Mesenteric fat pad (tissue), 1 donor: ENCODE measurements around the gene HNRNPUL2. TPM values are rescaled to one million over a fixed set of nuclear protein-coding genes. Genes with fewer than 3 reads are reported as not detected.
"Not testable (repeated sequence)": the region's sequence is repeated elsewhere in the genome, so short reads cannot be mapped to it uniquely, and the experiment has no call there.

ENCODE experiments used
- DNase-seq: peaks from one replicate; pipeline ENCODE4 v3.0.0-alpha.2; 2020; ENCODE audit warnings: low spot score
- total RNA-seq: library from RNA; stranded (reverse); fragmentation: NEBNext Ultra II Directional; extraction: Animal tissue kit (Norgen Biotek cat#: 25700); gene quantifications from one replicate; pipeline ENCODE4 v1.2.1, GENCODE V29; 2021
- donor health status: DM: yes; HTN: yes; CAD: no.

HNRNPUL2 gene
- total RNA-seq, 1 donor from 2014 or later, result 37.7 TPM

- peak; percentile 99 for DNase-seq
These were observed 21.1 kb downstream of the HNRNPUL2 start for GRCh38 chr11:62705880-62706849.

- DNase-seq, result no peak
These were observed 21.8 kb downstream of the HNRNPUL2 start for GRCh38 chr11:62705413-62705812.

GRCh38 chr11:62703921-62704320 lies 23.3 kb downstream of the HNRNPUL2 start:
- DNase-seq, result not testable (repeated sequence)

GRCh38 chr11:62702246-62702645 lies 25.0 kb downstream of the HNRNPUL2 start:
- no peak for DNase-seq

- DNase-seq, result no peak
These were observed 32.6 kb downstream of the HNRNPUL2 start for GRCh38 chr11:62694455-62695167.

- DNase-seq, result not testable (repeated sequence)
These were observed 33.6 kb downstream of the HNRNPUL2 start for GRCh38 chr11:62693624-62694023.

GRCh38 chr11:62689421-62690183 lies 37.7 kb downstream of the HNRNPUL2 start, which contains the start of gene LRRN4CL:
Gene LRRN4CL (minus strand): TSS chr11:62689530. CDS start chr11:62688508, 1,022 bp downstream.
- no peak for DNase-seq

- DNase-seq, result no peak
These were observed 38.8 kb downstream of the HNRNPUL2 start for GRCh38 chr11:62688491-62688890.

GRCh38 chr11:62687508-62688396 lies 39.5 kb downstream of the HNRNPUL2 start:
- no peak for DNase-seq

GRCh38 chr11:62682518-62682917 lies 44.7 kb downstream of the HNRNPUL2 start:
- no peak for DNase-seq

GRCh38 chr11:62680825-62681240 lies 46.4 kb downstream of the HNRNPUL2 start:
- no peak for DNase-seq

GRCh38 chr11:62678770-62679696 lies 48.2 kb downstream of the HNRNPUL2 start, which contains the start of gene UBXN1:
Gene UBXN1 (minus strand): TSS chr11:62679073. CDS start chr11:62678923, 150 bp downstream.
- peak; percentile 95 for DNase-seq

GRCh38 chr11:62678433-62678769 lies 48.9 kb downstream of the HNRNPUL2 start:
- DNase-seq, result no peak

GRCh38 chr11:62677714-62678113 lies 49.5 kb downstream of the HNRNPUL2 start:
- no peak for DNase-seq

GRCh38 chr11:62677156-62677555 lies 50.1 kb downstream of the HNRNPUL2 start:
- DNase-seq, result no peak

GRCh38 chr11:62676698-62677097 lies 50.6 kb downstream of the HNRNPUL2 start:
- no peak for DNase-seq

GRCh38 chr11:62675415-62675814 lies 51.8 kb downstream of the HNRNPUL2 start:
- DNase-seq, result not testable (repeated sequence)

GRCh38 chr11:62673196-62673525 lies 54.1 kb downstream of the HNRNPUL2 start:
- no peak for DNase-seq
